CD14-positive monocyte (primary cell): ENCODE data around the gene KIF3A. TPM values are rescaled to one million over a fixed set of nuclear protein-coding genes. Genes with fewer than 3 reads are reported as not detected.

Source experiments
- DNase-seq, 3 donors: peaks; one replicate each; pipeline ENCODE4 v3.0.0-alpha.2; 2011 to 2022
- H2AFZ ChIP-seq: 2 replicates; pipeline ENCODE4 v1.6.0; 2012; ENCODE audit warnings: mild to moderate bottlenecking, low read depth, low read length, inconsistent platforms; ENCODE audit not compliant: insufficient read depth, poor library complexity, severe bottlenecking
- H3K27ac ChIP-seq, 2 donors: 1 replicate in 1 of 2; 2 replicates in 1 of 2; pipeline ENCODE4 v1.5.1; 2012 to 2013; ENCODE audit warnings: low read length in 2 of 2, control low read depth in 1 of 2, inconsistent platforms in 1 of 2, low read depth in 1 of 2, mild to moderate bottlenecking in 1 of 2
- H3K27me3 ChIP-seq, 2 donors: one replicate each; pipeline versions ENCODE4 v1.6.0 to v1.6.1; 2011 to 2013; ENCODE audit warnings: low read length in 2 of 2; ENCODE audit not compliant: control insufficient read depth in 2 of 2, insufficient read depth in 2 of 2
- H3K36me3 ChIP-seq, 2 donors: replicated peaks in 1 of 2; 1 replicate in 1 of 2; 2 replicates in 1 of 2; pipeline versions ENCODE4 v1.5.1 to v1.6.1; 2012 to 2013; ENCODE audit warnings: low read length in 2 of 2, control low read depth in 1 of 2, inconsistent platforms in 1 of 2, mild to moderate bottlenecking in 1 of 2; ENCODE audit not compliant: insufficient read depth in 2 of 2, control insufficient read depth in 1 of 2
- H3K4me1 ChIP-seq, 2 donors: 1 replicate in 1 of 2; 2 replicates in 1 of 2; pipeline versions ENCODE4 v1.5.1 to v1.6.1; 2012 to 2013; ENCODE audit warnings: low read length in 2 of 2, control low read depth in 1 of 2, inconsistent platforms in 1 of 2, mild to moderate bottlenecking in 1 of 2, moderate library complexity in 1 of 2; ENCODE audit not compliant: insufficient read depth in 2 of 2, control insufficient read depth in 1 of 2
- H3K4me2 ChIP-seq: replicated peaks from 2 replicates; pipeline ENCODE3; 2012; ENCODE audit warnings: low read length, moderate library complexity, mild to moderate bottlenecking; ENCODE audit not compliant: poor library complexity, severe bottlenecking; ENCODE audit errors: extremely low read depth
- H3K4me3 ChIP-seq, 3 experiments: fragments of 200-600 bp in 1 of 3; sonication (generic) in 1 of 3; replicated peaks in 1 of 3; 1 replicate in 2 of 3; 2 replicates in 1 of 3; pipeline ENCODE4 v1.5.1; 2011 to 2013; ENCODE audit warnings: low read length in 3 of 3, mild to moderate bottlenecking in 3 of 3, control low read depth in 2 of 3, low read depth in 2 of 3, inconsistent platforms in 1 of 3, moderate library complexity in 1 of 3
- H3K79me2 ChIP-seq: 2 replicates; pipeline ENCODE4 v1.6.0; 2012; ENCODE audit warnings: mild to moderate bottlenecking, control low read depth, inconsistent platforms, low read length, moderate library complexity; ENCODE audit not compliant: insufficient read depth
- H3K9ac ChIP-seq: 2 replicates; pipeline ENCODE4 v1.6.0; 2017; ENCODE audit warnings: low read length, mild to moderate bottlenecking; ENCODE audit not compliant: insufficient read depth, poor library complexity, severe bottlenecking
- H3K9me3 ChIP-seq, 2 donors: replicated peaks in 1 of 2; 1 replicate in 1 of 2; 2 replicates in 1 of 2; pipeline versions ENCODE4 v1.5.1 to v1.6.1; 2012 to 2013; ENCODE audit warnings: low read length in 2 of 2, control low read depth in 1 of 2; ENCODE audit not compliant: control insufficient read depth in 1 of 2, insufficient read depth in 1 of 2
- H4K20me1 ChIP-seq: 2 replicates; pipeline ENCODE4 v1.6.0; 2012; ENCODE audit warnings: mild to moderate bottlenecking, low read length, control low read depth, moderate library complexity; ENCODE audit not compliant: insufficient read depth
- H3K27ac Mint-ChIP-seq, 7 donors: one replicate each; pipeline ENCODE4 v1.8.0; 2020; ENCODE audit warnings: mild to moderate bottlenecking in 7 of 7, mixed read lengths in 7 of 7, moderate library complexity in 6 of 7, inconsistent platforms in 2 of 7
- H3K27me3 Mint-ChIP-seq, 3 donors: one replicate each; pipeline ENCODE4 v1.8.0; 2021 to 2022; ENCODE audit warnings: low read depth in 3 of 3, mild to moderate bottlenecking in 3 of 3, mixed read lengths in 3 of 3, moderate library complexity in 3 of 3, inconsistent platforms in 1 of 3
- H3K36me3 Mint-ChIP-seq, 2 donors: one replicate each; pipeline ENCODE4 v1.8.0; 2020; ENCODE audit warnings: mixed read lengths in 2 of 2, inconsistent platforms in 1 of 2, mild to moderate bottlenecking in 1 of 2
- H3K4me1 Mint-ChIP-seq: one replicate; pipeline ENCODE4 v1.8.0; 2020; ENCODE audit warnings: mild to moderate bottlenecking, mixed read lengths
- H3K4me3 Mint-ChIP-seq, 2 donors: one replicate each; pipeline ENCODE4 v1.8.0; 2020; ENCODE audit warnings: mild to moderate bottlenecking in 2 of 2, mixed read lengths in 2 of 2, moderate library complexity in 1 of 2
- H3K9me3 Mint-ChIP-seq, 7 donors: one replicate each; pipeline ENCODE4 v1.8.0; 2020 to 2022; ENCODE audit warnings: mixed read lengths in 7 of 7, mild to moderate bottlenecking in 6 of 7, moderate library complexity in 6 of 7, inconsistent platforms in 2 of 7
- WGBS: methylation state at CpG from one replicate; pipeline ENCODE4 v1.1.5; 2013; ENCODE audit warnings: missing lambda C conversion rate; ENCODE audit not compliant: insufficient coverage; 5-methylcytosine and 5-hydroxymethylcytosine counted together
- intact Hi-C, 2 donors: fragments of 100-400 bp; cut with micrococcal nuclease; formaldehyde crosslinking; loops; one replicate each; pipeline versions ENCODE4 v1.15.0 to v1.15.1; 2023
- polyA plus RNA-seq, 3 donors: library from polyadenylated mRNA; depleted of rRNA in 1 of 3; unstranded in 2 of 3; stranded (reverse) in 1 of 3; fragments of 300-500 nt in 2 of 3; fragments of >200 nt in 1 of 3; fragmentation: Illumina TruSeq in 2 of 3; gene quantifications; 1 replicate in 2 of 3; 2 replicates in 1 of 3; pipeline ENCODE4 v1.2.3, GENCODE V29; 2012 to 2021
- TF ChIP-seq, protein P1 (sequence below): fragments of 200-600 bp; IDR thresholded peaks from one replicate; pipeline ENCODE4 v1.8.0; 2022; ENCODE audit warnings: antibody characterized with exemption, mild to moderate bottlenecking

Gene KIF3A
- polyA plus RNA-seq, 3 donors, result 0.68 to 1.3 (median 1.2) TPM

DNA sequence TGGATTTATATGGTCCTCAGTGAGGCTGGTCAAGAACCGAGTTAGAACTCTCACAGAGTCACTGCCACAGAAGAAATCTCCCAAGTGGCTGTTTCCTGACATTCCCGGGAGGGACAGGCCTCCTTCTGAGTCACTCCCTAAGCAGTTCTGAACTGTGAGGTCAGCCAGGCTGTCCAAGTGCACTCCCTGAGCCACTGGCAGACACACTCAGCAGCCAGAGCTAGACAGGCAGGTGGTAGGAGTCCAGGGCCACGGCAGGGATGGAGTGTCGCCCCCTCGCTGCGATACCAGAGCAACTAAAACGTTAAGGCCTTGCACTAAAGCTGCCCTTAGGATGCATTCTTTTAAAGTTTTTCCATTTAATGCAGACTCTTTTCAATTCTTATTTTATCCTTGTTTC is 60.2 kb downstream of the KIF3A start:
- Histone ChIP-seq H3K36me3 (no peaks in the 10 kb centered on the region), H3K4me3 (no peak overlapping the region), H3K27ac (no peak overlapping the region), H3K4me2 (no peak overlapping the region), H3K9ac (no peak overlapping the region), H3K4me1 (no peaks in the 10 kb centered on the region), H3K9me3 (no peaks in the 10 kb centered on the region), H4K20me1 (no peaks in the 10 kb centered on the region), H2AFZ (no peak overlapping the region), H3K27me3 (no peaks in the 10 kb centered on the region), H3K79me2 (no peaks in the 10 kb centered on the region)
- Mint-ChIP-seq H3K4me1 (no peaks in the 10 kb centered on the region), H3K27ac (no peak overlapping the region), H3K27me3 (peaks cover 0 to 4% (median 2%) of the 10 kb centered on the region in 3 donors), H3K36me3 (no peaks in the 10 kb centered on the region), H3K4me3 (no peak overlapping the region), H3K9me3 (peaks cover 0 to 1% (median 0%) of the 10 kb centered on the region in 7 donors)
- TF ChIP-seq, protein P1, sequence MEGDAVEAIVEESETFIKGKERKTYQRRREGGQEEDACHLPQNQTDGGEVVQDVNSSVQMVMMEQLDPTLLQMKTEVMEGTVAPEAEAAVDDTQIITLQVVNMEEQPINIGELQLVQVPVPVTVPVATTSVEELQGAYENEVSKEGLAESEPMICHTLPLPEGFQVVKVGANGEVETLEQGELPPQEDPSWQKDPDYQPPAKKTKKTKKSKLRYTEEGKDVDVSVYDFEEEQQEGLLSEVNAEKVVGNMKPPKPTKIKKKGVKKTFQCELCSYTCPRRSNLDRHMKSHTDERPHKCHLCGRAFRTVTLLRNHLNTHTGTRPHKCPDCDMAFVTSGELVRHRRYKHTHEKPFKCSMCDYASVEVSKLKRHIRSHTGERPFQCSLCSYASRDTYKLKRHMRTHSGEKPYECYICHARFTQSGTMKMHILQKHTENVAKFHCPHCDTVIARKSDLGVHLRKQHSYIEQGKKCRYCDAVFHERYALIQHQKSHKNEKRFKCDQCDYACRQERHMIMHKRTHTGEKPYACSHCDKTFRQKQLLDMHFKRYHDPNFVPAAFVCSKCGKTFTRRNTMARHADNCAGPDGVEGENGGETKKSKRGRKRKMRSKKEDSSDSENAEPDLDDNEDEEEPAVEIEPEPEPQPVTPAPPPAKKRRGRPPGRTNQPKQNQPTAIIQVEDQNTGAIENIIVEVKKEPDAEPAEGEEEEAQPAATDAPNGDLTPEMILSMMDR, result no peak
- DNase-seq, result no peak
- intact Hi-C loops, result no loop called here
- 57% methylated on average over 3 of the region's 7 CpGs for WGBS

DNA sequence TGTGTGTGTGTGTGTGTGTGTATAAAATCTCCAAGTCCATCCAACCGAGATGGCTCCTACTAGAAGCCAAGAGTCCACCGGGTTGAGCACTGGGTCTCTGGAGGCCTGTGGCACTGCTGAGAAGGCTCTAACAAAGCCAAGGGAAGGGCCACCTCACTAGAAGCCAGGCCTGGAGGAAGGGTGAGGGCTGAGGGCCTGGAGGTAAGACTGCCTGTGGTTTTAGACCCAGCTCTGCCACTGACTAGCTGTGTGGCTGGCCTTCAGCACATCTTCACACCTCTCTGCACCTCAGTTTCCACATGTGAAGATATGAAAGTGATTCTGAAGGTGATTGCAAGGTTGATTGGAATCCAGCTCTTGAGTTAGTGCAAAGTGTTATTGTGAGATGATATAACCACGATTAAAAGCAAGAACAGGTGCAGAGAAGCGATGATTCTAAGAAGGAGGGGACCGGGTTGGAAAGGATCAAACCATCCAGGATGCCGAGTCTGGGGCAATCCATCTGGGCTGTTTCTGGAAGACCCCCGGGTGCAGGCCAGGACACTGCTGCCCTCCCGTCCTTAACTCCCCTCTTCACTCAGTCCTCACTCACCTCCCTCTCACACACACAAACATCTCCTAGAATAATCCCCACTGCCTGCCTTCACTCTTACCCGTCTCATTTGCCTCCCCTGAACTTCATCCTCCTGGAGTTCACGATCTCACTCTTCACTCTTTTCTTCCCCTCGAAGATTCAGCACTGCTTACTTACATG is 61.2 kb downstream of the KIF3A start:
- Mint-ChIP-seq H3K36me3 (no peaks in the 10 kb centered on the region), H3K4me1 (no peaks in the 10 kb centered on the region), H3K27me3 (peaks cover 0 to 4% (median 2%) of the 10 kb centered on the region in 3 donors), H3K27ac (no peak overlapping the region), H3K4me3 (no peak overlapping the region), H3K9me3 (peaks cover 0 to 1% (median 0%) of the 10 kb centered on the region in 7 donors)
- H2AFZ ChIP-seq, result no peak overlapping the region
- H3K4me1 ChIP-seq, result no peaks in the 10 kb centered on the region
- H3K27ac ChIP-seq, result no peak overlapping the region
- H3K9ac ChIP-seq, result no peak overlapping the region
- no peak overlapping the region for H3K4me2 ChIP-seq
- no peaks in the 10 kb centered on the region for H3K9me3 ChIP-seq
- no peaks in the 10 kb centered on the region for H3K79me2 ChIP-seq
- H4K20me1 ChIP-seq, result no peaks in the 10 kb centered on the region
- H3K4me3 ChIP-seq, result no peak overlapping the region
- TF ChIP-seq, protein P1, result no peak
- intact Hi-C loops, result no loop called here
- no peak for DNase-seq
- no peaks in the 10 kb centered on the region for H3K27me3 ChIP-seq
- WGBS, result 97% methylated on average over 9 of the region's 11 CpGs
- H3K36me3 ChIP-seq, result no peaks in the 10 kb centered on the region
